ENCODE results near the gene DGKE. TPM values are rescaled to one million over a fixed set of nuclear protein-coding genes. Genes with fewer than 3 reads are reported as not detected.

DGKE gene
- total RNA-seq, 1 donor from 2014 or later: 85.0 TPM

GRCh38 chr17:56899403-56899802 lies 65.5 kb downstream of the DGKE start:
- H3K9me3 ChIP-seq: no peaks in the 10 kb centered on the region
- peaks cover 68 to 89% of the 10 kb centered on the region in 2 donors for H3K36me3 ChIP-seq
- H3K4me1 ChIP-seq: no peaks in the 10 kb centered on the region
- H3K27ac ChIP-seq: no peak overlapping the region
- no peak overlapping the region for H3K4me3 ChIP-seq
- intact Hi-C loops (cut with DNase I): no loop called here
- DNase-seq (ENCODE audit: low spot score in 2 of 2): peak in 1 of 2 donors; percentile 18
- TF ChIP-seq CTCF (IDR thresholded peaks at IDR 0.05): no peak
- no peaks in the 10 kb centered on the region for H3K27me3 ChIP-seq

GRCh38 chr17:56902348-56902747 lies 68.4 kb downstream of the DGKE start:
- TF ChIP-seq CTCF (IDR thresholded peaks at IDR 0.05): no peak
- H3K9me3 ChIP-seq: no peaks in the 10 kb centered on the region
- peak in 1 of 2 donors; percentile 42 for DNase-seq (ENCODE audit: low spot score in 2 of 2)
- no peak overlapping the region for H3K27ac ChIP-seq
- intact Hi-C loops (cut with DNase I): no loop called here
- H3K4me3 ChIP-seq: no peak overlapping the region
- peaks cover 67 to 97% of the 10 kb centered on the region in 2 donors for H3K36me3 ChIP-seq
- no peaks in the 10 kb centered on the region for H3K27me3 ChIP-seq
- no peaks in the 10 kb centered on the region for H3K4me1 ChIP-seq

GRCh38 chr17:56903560-56903959 lies 69.6 kb downstream of the DGKE start:
- Histone ChIP-seq H3K27ac (no peak overlapping the region), H3K27me3 (no peaks in the 10 kb centered on the region), H3K4me3 (no peak overlapping the region), H3K36me3 (peaks cover 61 to 95% of the 10 kb centered on the region in 2 donors), H3K4me1 (no peaks in the 10 kb centered on the region), H3K9me3 (no peaks in the 10 kb centered on the region)
- DNase-seq (ENCODE audit: low spot score in 2 of 2): peak in 1 of 2 donors; percentile 5
- intact Hi-C loops (cut with DNase I): no loop called here
- no peak for TF ChIP-seq CTCF (IDR thresholded peaks at IDR 0.05)

GRCh38 chr17:56908001-56908542 lies 74.1 kb downstream of the DGKE start:
- H3K9me3 ChIP-seq: no peaks in the 10 kb centered on the region
- no peak overlapping the region for H3K27ac ChIP-seq
- H3K4me3 ChIP-seq: no peak overlapping the region
- intact Hi-C loops (cut with DNase I): no loop called here
- DNase-seq (ENCODE audit: low spot score in 2 of 2): peak in 1 of 2 donors; percentile 40
- H3K4me1 ChIP-seq: peaks cover 0 to 6% of the 10 kb centered on the region in 2 donors
- H3K36me3 ChIP-seq: peaks cover 27 to 53% of the 10 kb centered on the region in 2 donors
- H3K27me3 ChIP-seq: no peaks in the 10 kb centered on the region
- no peak for TF ChIP-seq CTCF (IDR thresholded peaks at IDR 0.05)

- TF ChIP-seq CTCF (IDR thresholded peaks at IDR 0.05): no peak
- intact Hi-C loops (cut with DNase I): loop anchor here (5.0 kb wide), 1 partner anchor 67 kb away; the partner anchor contains the start of gene SCPEP1
- H3K36me3 ChIP-seq: peaks cover 11 to 34% of the 10 kb centered on the region in 2 donors
- H3K27ac ChIP-seq: peak overlapping the region; percentile 41 to 58
- no peaks in the 10 kb centered on the region for H3K27me3 ChIP-seq
- H3K4me1 ChIP-seq: peaks cover 0 to 7% of the 10 kb centered on the region in 2 donors
- H3K9me3 ChIP-seq: no peaks in the 10 kb centered on the region
- DNase-seq (ENCODE audit: low spot score in 2 of 2): no peak
- H3K4me3 ChIP-seq: peak overlapping the region in 1 of 2 donors; percentile 5
These were observed 76.0 kb downstream of the DGKE start for GRCh38 chr17:56909742-56910508.

All from ascending aorta (tissue), 2 donors.